HG02973 (cell line): ENCODE results near the gene CTPS1.

Source experiments
- ATAC-seq: cut with Tn5 transposase; IDR thresholded peaks from one replicate; pipeline ENCODE4 v1.9.1; 2021; ENCODE audit warnings: moderate library complexity; ENCODE audit not compliant: unreplicated experiment

The CTPS1 gene

GRCh38 chr1:40989066-40989465 is 9.6 kb downstream of the CTPS1 start:
- no peak for ATAC-seq

DNA sequence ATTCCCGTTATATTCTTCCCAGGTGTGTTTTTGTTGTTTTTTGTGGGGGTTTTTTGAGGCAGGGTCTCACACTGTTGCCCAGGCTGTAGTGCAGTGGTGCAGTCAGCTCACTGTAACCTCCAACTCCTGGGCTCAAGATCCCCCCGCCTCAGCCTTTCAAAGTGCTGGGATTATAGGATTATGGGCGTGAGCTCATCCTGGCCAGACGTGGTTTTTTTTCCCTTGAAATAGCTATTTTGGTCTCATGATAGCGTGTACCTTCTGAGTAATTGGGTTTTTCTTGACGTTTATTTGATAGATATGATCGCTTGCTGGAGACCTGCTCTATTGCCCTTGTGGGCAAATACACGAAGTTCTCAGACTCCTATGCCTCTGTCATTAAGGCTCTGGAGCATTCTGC is 17.6 kb downstream of the CTPS1 start:
- ATAC-seq, result no peak

GRCh38 chr1:40998668-40999067 is 19.2 kb downstream of the CTPS1 start:
- no peak for ATAC-seq

GRCh38 chr1:41003127-41003639 is 23.7 kb downstream of the CTPS1 start:
- ATAC-seq, result no peak

- ATAC-seq, result peak; percentile 94
These were observed 24.2 kb downstream of the CTPS1 start for GRCh38 chr1:41003640-41004220.

DNA sequence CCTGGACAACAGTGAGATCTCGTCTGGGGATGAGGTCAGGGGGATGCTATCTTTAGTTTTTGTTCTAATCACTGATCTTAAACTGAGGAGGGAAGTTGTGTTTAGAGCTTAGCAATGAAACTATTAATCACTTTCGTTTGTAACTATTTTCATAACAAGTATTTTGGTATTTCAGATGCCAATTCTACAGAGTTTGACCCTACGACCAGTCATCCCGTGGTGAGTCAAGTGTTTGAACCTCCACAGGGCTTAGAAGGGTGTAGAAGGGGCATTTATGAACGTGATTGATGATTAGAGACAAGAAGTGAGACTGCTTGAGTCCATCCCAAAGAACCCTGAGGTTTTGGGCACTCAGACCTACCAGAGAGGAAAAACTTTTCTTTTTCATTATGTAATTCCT is 26.4 kb downstream of the CTPS1 start:
- ATAC-seq, result no peak

GRCh38 chr1:41006942-41007865 is 27.7 kb downstream of the CTPS1 start:
- no peak for ATAC-seq

DNA sequence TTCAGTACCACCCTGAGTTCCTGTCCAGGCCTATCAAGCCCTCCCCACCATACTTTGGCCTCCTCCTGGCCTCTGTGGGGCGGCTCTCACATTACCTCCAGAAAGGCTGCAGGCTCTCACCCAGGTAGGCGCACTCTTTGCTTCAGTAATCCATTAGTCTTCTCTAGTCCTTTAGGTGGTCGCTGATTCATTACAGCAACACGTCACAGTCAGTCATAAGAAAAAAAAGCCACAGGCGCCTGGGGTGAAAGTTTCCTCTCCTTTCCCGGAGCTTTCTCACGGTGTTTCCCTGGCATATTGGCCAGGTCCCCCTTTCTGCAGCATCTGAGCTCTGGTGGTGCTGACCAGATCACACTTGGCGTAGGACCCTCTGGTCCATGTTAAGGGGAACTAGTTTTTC is 30.0 kb downstream of the CTPS1 start:
- no peak for ATAC-seq

DNA sequence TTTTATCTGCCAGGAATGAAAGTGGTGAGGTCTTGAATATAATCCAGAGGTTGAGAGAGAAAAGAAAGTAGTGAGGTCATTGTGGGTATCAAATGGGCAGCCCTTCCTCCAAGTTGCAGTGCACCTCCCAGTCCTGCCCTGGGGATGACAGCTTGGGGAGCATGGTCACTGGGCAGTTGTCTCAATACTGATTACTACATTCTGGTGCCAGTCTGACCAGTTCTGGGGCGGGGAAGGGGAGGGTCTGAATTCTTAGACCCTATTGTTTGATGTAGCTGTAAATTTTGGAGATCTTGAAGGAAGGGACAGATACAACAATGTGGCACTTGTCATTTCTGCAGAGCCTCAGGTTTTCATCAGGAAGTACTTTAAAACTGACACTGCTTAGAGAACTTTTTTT is 30.8 kb downstream of the CTPS1 start:
- ATAC-seq, result no peak

DNA sequence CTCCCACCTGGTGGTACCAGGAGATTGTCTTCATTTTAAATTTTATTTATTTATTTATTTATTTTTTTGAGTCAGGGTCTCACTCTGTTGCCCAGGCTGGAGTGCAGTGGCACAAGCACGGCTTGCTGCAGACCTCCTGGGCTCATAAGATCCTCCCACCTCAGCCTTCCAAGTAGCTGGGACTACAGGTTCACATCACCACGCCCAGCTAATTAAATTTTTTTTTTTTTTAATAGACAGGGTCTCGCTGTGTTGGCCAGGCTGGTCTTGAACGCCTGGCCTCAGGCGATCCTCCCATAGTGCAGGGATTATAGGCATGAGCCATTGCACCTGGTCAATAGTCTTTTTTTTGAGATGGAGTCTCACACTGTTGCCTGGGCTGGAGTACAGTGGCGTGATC is 33.5 kb downstream of the CTPS1 start:
- ATAC-seq, result no peak

GRCh38 chr1:41013796-41014195 is 34.3 kb downstream of the CTPS1 start:
- no peak for ATAC-seq

DNA sequence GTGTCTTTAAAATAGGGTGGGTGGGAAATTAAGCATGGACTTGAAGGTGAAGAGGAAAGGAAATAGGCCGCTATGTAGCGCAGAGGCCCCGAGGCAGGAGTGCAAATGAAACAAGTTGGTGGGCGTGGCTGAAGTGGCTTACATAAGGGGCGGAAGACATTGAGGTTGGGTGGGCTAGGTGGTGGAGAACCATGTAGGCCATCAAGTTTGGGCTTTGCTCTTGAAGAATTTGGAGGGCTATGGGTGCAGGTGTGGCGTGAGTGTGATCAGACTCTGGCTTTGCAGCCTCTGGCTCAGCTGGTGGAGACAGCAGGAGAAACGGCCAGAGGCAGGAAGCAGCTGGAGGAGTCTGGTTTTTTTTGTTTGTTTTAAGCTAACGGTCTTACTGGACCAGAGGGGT is 35.4 kb downstream of the CTPS1 start:
- ATAC-seq, result no peak

DNA sequence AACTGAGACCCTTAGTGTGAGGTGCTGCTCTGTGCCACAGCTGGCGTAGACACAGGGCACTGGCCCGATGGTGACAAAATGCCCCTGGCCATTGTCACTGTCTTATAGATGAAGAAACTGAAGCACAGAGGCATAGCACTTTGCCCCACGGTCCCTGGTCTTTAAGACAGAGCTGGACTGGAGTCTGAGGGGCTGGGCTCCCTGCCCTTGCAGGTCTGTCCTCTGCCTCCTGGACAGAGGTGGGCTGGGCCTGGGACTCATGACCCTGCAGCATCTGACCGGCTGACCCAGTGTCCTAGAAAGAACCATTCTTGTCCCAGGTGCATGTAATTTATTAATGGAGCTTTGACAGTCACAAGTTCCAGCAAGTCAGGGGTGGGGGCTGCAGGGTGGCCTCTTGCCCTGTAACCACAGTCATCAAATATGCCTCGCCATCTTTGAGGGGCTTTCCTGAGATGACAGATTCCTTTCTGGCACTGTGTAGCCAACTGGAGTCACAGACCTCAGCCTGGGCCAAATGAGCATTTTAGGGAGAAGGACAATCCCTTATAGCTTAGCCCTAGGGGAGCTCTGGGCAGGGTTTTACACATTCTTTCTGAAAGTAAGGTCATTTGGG is 35.9 kb downstream of the CTPS1 start:
- ATAC-seq, result no peak

- no peak for ATAC-seq
These were observed 36.5 kb downstream of the CTPS1 start for GRCh38 chr1:41015897-41016470.

DNA sequence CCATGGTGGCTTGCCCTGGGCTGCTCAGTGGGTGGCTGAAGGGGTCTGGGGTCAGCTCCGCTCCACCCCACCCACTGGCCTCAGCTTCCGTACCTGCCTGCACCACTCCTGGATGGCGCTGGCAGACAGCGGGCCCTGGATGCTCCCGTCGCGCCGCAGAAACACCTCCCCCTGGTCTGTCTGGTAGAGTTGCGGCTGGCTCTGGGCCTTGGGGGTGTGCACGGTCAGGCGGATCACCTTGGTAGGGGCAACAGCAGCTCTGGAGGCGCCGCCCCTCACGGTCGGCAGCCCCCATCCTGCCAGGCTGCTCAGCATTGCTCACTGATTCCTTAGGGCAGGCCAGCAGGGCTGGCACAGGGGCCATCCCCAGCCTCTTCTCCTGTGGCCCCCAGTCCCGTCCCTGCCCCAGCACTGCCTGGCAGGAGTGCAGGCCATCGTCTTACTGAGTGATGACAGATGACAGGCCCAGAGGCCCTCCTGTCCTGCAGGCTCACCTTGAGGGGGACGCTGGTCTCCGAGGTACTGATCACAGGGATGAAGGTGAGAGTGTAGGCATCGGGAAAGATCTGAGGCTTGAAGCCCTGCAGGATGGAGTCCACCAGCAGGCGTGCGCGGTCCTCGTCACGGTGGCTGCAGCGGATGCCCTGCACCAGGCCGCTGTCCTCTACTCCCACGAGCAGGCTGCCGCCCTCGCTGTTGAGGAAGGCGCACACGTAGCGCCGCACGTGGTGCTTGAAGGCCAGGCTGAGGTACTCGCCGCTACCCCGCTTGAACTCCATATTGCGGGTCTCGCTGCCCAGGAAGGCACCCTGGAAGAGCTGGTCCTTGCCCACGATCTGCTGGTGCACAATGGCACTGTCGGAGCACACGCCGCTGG is 37.9 kb downstream of the CTPS1 start:
- ATAC-seq, result no peak

DNA sequence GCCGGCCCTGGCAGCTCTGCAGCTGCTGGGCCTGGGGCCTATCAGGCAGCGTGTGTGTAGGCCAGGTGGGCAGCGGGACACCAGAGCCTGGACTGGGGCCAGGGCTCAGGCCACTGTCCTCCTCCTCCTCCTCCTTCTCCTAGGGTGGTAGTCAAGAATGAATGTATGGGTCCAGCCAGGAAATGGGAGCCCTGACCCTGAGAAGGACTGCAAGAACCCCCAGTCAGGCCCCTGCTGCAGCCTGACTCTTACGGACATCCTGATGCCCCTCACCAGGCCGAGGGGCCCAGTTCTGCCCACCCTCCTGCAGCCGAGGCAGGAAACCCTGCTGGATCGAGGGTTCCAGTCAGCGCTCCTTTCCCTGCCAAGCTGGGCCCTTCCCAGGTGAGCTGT is 38.5 kb downstream of the CTPS1 start:
- no peak for ATAC-seq

DNA sequence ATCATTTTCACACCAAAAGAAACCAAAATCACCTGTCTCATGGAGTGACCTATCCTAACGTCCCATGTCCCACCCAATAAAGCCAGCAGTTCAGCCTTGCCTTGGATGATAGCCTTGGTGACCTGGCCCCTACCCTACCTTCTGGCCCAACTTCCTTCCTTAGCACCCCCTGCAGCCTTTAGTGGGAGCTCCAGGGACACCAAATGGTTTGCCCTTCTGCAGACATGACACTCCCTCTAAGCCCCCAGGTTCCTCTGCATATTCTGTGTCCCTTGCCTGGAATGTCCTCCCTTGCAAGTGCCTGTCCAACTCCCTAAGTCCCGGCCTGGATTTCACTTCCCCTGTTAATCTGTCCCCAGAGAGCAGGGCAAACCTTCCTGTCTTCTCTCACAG is 39.9 kb downstream of the CTPS1 start:
- no peak for ATAC-seq

DNA sequence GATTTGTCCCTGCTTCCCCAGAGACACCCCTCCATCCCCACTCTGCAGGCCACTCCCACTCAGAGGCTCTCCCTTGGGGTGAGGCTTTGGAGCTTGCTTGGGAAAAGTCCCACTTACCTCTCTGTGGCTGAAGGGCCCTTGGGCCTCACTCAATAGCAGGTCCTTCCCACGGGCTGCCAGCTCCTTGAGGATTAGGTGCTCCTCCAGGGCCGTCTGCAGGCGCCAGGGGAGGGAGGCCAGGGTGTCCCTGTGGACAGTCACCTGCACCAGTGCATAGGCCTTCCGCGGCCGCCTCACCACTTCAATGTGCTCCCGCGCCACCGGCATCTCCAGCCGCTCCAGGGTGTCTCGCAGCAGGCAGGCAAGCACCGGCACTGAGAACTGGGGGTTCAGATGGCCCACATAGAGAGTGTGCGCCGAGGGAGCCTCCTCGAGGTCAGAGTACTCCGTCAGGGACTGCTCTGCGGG is 40.6 kb downstream of the CTPS1 start:
- no peak for ATAC-seq

DNA sequence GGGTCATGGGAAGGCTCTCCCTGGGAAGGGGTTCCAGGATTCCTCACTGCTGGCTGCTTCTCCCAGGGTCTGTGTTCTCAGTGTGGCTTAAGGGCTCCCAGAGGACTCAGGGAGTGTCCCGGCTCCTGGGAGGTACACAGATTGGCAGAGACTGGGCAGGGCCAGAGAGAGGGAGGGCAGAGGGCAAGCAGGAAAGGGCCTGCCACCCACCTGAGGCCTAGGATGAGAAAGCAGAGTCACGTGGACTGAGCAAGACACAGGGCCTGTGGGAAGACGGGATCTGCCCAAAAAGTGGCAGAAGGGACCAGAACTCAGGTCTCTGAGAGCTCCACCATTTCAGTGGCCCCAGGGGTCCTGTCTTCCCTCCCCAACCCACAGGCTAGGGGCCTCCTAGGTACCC is 41.2 kb downstream of the CTPS1 start:
- no peak for ATAC-seq

GRCh38 chr1:41021526-41022308 is 42.2 kb downstream of the CTPS1 start, which contains the start of gene SLFNL1:
TSS of gene SLFNL1 (minus strand) at chr1:41021725. CDS start at chr1:41020660, 1,065 bp downstream.
- ATAC-seq, result no peak
